EH (cell line): ENCODE results near the gene NCAM1.

Source experiments
- DNase-seq: peaks from one replicate; pipeline ENCODE4 v3.0.0-alpha.2; 2015; ENCODE audit warnings: low read depth

Gene NCAM1

GRCh38 chr11:113090716-113091480 lies 129.7 kb downstream of the NCAM1 start:
- DNase-seq = no peak

- DNase-seq = no peak
These were observed 130.2 kb downstream of the NCAM1 start for GRCh38 chr11:113091481-113091780.

DNA sequence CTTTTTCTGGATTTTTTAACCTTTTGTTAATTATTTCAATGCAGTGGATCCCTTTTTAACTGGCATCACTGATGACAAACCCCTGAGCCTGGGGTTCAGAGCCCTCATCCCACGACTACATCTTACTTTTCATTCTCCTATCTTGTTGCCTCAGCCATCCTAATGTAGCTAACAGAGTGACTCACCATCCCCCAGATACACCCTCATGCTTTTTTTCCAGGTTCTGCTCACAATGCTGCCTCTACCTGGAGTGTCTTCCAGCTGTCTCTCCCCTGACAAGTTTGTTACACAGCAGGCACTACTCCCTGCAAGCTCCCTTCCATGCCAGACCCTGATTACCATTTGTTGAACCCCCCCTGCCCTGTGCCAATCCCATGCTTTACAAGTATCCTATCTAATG lies 135.4 kb downstream of the NCAM1 start:
- no peak for DNase-seq

DNA sequence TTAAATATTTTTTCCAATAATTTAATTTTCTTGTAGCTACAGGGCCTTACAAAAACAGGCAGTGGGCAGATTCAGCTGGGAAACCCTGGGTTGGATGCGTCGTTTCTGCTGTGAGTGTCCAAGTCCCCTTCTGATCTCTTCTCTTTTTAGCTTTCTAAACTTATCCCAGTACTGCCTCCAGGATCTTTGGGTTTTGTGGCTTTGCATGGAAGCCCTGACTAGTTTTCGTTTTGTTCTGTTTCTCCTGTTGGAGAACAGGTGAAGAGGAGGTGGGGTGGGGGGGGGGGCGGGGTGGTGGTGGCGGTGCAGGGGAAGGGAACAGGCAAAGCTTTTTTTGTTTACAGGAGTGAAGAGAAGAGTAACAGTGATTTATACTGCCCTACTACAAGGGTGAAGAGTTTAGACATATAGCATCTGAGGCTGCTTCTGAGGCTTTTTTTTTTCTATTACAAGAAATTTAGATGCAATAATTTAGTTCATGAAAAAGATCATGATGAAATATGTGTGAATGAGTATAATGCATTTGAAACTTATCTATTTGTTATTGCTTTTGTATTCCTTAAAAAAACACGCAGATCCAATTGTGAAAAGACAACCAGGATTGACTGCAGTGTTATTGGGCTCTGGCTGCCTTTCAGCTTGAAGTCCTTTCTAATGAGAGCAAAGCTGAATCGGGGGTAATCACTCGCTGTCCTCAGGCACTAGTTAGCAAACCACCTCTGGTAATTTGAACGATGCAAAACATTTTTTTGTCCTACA lies 142.9 kb downstream of the NCAM1 start:
- DNase-seq = no peak

GRCh38 chr11:113104691-113105251 lies 143.6 kb downstream of the NCAM1 start:
- no peak for DNase-seq

- DNase-seq = no peak
These were observed 144.4 kb downstream of the NCAM1 start for GRCh38 chr11:113105592-113105991.

DNA sequence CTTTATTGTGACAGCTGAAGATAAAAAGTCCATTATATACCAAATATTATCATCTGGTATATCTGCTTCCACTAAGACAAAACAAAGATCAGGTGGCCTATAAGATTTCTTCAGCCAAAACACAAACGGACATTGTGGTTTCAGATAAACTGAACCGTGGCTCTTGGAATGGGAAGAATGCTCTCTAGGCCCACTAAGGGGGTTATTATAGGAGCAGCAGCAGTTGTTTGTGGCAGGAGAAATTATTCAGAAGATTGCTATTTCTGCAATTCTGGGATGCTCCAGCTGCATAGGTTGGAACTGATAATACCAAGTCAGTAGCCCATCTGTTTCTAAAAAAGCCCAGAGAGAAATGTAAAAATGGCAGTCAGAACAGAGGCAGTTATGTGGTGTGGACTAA lies 145.3 kb downstream of the NCAM1 start:
- peak; percentile 57 for DNase-seq

DNA sequence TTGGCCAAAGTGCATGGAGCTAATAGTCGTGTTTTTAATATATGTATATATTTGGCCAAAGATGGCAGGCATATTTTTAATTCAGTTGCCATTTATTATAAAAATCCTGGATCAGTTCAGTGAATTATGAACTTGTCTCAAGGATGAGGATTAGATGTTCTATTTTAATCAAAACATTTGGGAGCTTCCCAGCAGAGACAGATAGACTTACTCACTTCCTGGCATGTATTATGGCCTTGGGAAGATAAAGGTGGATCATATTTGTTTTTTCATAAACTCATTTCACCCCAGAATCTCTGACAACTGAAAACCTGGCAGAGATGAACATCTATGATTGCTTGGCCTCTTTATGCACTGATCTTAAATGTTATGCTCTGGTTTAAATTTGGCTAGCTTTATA lies 148.8 kb downstream of the NCAM1 start:
- no peak for DNase-seq

DNA sequence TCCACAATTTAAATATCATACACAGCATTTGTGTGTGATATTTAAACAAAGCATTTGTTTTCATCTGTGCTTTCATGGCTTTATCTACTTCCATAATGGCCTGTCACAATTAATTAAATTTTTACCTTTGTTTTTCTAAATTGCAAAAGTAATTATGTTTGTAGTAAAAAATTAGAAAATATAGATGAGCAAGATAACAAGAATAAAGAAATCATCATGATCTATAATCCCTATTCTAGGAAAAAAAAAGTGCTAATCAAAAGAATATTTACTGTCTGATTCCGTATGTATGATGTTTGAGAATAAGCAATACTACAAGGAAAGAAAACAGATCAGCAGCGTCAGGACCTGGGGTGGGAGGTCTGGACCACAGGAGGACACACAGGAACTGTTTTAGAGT lies 149.9 kb downstream of the NCAM1 start:
- DNase-seq = no peak

- no peak for DNase-seq
These were observed 151.1 kb downstream of the NCAM1 start for GRCh38 chr11:113112307-113112706.

GRCh38 chr11:113113801-113114704 lies 152.8 kb downstream of the NCAM1 start:
- peak; percentile 43 for DNase-seq

DNA sequence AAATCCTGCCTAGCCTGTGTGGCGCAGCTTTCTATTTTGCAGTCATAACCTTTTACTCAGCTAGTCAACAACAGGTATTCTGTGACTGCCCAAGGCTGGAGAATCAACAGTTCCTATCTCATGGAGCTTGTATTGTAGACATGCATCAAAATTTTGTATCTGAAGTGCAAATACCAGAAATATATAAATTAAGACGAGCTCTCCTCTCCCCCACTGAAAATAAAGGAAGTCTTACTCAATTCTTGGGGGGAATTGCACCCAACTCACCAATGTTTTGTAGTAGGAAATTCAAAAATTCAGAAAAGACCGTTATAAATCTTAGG lies 153.4 kb downstream of the NCAM1 start:
- no peak for DNase-seq

GRCh38 chr11:113118104-113118503 lies 156.9 kb downstream of the NCAM1 start:
- DNase-seq = no peak

DNA sequence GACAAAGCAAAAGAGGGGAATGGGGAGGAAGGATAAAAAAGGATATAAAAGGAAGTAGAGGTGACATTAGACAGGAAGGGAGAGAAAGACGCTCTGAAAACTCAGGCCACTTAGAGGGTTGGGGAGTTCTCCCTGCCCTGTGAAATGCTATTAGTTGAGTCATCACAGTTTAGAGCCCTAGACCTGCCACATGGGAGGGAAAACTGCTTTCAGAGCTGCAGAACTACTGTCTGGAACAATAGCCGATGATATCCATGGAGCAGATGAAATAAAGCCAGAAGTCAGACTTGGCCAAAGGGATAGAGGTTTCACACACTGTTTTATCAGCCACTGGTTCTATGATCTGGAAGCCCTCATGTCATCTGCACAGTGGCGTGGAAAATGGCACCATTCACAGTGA lies 157.9 kb downstream of the NCAM1 start:
- no peak for DNase-seq

DNA sequence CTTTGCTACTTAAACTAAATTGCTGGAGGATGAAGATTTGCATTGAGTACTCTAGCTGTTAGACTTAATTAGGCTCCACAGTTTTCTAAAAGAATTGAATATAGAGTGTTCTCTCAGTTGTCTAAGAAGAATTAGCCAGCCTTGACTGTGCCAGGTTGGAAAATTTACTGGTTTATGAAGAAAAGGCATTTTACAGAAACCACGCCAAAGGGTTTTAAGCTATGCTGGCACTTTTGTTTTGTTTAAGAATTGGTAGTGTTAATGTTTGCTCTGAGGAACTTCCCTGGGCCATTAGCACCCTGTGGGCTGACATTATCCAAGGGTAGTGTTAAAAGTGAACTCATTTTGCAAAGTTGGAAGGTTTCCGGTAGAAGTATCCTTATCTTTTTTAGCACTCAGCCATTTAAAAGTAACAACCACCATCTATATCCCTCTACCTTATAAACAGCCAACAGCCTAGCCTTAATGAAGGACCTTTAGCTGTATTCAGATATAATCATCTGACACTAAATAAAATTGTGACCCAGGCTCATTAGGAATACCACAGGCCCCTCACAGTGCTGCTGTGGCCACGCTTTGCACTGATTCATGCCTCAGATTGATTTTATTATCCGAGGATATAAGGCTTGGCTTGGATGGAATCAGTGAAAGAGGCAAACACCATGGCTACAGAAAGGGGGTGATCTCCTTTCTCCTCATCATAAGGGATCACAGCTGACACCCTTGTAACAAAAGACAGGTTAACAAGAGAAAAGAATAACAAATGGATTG lies 158.9 kb downstream of the NCAM1 start:
- DNase-seq = no peak

- no peak for DNase-seq
These were observed 160.5 kb downstream of the NCAM1 start for GRCh38 chr11:113121746-113122145.

- no peak for DNase-seq
These were observed 162.8 kb downstream of the NCAM1 start for GRCh38 chr11:113124006-113124405.

DNA sequence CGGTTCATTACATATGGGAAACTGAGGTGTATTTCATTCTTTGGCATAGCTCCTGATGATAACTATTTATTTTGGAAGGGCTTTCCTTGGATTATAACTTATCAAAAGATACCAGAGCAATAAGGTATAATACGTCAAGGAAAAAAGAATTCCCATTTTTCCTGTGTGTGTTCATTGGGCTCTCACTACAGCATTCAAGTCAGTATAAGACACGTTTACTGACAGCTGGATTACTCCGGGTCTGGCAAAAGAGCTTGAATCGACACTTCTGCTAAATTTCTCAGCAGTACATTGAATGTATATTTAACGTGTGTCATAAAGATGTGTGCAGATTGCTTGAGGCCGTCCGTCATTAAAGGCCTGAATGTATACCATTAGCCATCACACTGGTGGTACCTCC lies 163.4 kb downstream of the NCAM1 start:
- no peak for DNase-seq

DNA sequence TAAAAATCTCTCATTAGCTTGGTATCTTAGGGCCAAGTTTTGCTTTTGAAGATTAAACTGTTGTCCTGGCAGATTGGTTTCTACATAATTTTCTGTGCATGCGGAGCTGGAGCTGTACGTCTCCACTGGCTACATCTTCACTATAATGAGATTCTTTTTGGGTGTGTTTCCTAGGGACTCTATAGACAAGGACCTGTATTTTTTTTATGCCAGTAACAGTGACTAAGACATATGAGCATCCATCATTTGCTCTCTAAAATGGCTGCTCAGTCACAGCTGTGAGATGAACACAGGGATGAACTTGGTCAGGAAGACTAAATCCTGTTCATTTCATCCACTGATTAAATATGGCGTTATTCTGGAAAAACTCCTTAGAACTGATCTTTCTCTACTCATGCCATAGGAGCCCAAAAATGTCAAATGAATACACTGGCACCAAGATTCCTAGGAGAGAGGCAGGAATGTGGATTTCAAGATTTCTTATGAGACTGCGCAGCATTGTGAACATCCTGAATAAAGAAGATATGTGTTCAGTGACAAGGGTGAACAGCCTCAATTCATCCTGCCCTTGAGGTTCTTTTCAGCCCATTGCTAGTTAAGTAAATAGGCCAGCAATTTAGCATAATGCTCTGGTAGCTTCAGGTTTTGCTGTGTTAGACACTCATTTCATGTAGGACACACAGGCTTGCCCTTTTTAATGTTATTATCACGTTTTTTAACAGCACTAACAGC lies 168.2 kb downstream of the NCAM1 start:
- DNase-seq = no peak

DNA sequence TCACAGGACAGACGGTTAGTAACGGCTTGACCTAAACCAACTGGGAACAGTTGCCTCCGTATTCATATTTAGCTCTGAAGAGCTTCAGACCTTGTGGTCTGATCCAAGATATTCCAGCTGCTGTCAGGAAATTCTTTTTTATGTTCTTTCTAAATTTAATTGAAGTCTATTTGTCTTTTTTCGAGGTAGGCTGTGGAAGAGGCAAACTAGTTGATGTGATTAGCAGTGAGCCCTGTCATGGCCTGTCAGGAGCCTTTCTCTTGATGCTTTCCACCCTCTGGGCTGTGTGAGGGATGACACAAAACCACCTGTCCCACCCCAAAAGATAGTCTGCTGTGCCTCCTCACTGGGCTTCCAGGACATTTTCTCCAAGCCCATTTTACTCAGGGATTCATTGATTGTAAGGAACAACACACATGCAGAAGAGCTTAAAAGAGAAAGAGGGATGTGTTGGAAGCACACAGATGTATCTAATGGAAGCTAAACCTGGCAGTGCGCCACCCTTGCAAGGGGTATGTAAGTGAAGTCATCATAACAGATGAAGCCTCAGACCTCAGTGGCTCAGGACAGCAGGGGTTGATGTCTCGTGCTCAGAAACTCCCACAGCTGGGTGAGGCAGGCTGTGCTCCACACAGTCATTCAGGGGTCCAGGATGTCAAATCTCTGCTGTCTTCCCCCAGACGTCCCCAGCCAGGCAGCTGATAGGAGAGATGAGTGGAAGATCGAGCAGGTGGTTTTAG lies 170.0 kb downstream of the NCAM1 start:
- no peak for DNase-seq
